DLD1 (cell line): Measurements from ENCODE around the gene GRM8.
"Not testable (repeated sequence)": the region's sequence is repeated elsewhere in the genome, so short reads cannot be mapped to it uniquely, and the experiment has no call there.

Experiments
- in situ Hi-C: cut with HindIII; loops from 2 replicates; pipeline ENCODE4 v1.10.0; 2017; ENCODE audit warnings: low sequenced_read_pairs

Gene GRM8

GRCh38 chr7:126931581-126931980, 321.2 kb downstream of the GRM8 start:
- in situ Hi-C loops = no loop called here

- in situ Hi-C loops = no loop called here
Measured at GRCh38 chr7:126930166-126930565, 322.6 kb downstream of the GRM8 start.

GRCh38 chr7:126924477-126924876, 328.3 kb downstream of the GRM8 start:
- in situ Hi-C loops = no loop called here

- in situ Hi-C loops = not testable (repeated sequence)
Measured at GRCh38 chr7:126911627-126912026, 341.1 kb downstream of the GRM8 start.

GRCh38 chr7:126908564-126908963, 344.2 kb downstream of the GRM8 start:
- in situ Hi-C loops = not testable (repeated sequence)

- in situ Hi-C loops = not testable (repeated sequence)
Measured at GRCh38 chr7:126907657-126908056, 345.1 kb downstream of the GRM8 start.

GRCh38 chr7:126905255-126905654, 347.5 kb downstream of the GRM8 start:
- in situ Hi-C loops = not testable (repeated sequence)

- in situ Hi-C loops = not testable (repeated sequence)
Measured at GRCh38 chr7:126901041-126901765, 351.5 kb downstream of the GRM8 start.

- in situ Hi-C loops = not testable (repeated sequence)
Measured at GRCh38 chr7:126887980-126888379, 364.8 kb downstream of the GRM8 start.

- in situ Hi-C loops = not testable (repeated sequence)
Measured at GRCh38 chr7:126887560-126887959, 365.2 kb downstream of the GRM8 start.

GRCh38 chr7:126882730-126883129, 370.0 kb downstream of the GRM8 start:
- in situ Hi-C loops = not testable (repeated sequence)

GRCh38 chr7:126881908-126882307, 370.8 kb downstream of the GRM8 start:
- in situ Hi-C loops = not testable (repeated sequence)

GRCh38 chr7:126881315-126881714, 371.4 kb downstream of the GRM8 start:
- in situ Hi-C loops = no loop called here

GRCh38 chr7:126876536-126876935, 376.2 kb downstream of the GRM8 start:
- in situ Hi-C loops = not testable (repeated sequence)

- in situ Hi-C loops = no loop called here
Measured at GRCh38 chr7:126856691-126857291, 395.9 kb downstream of the GRM8 start.

- in situ Hi-C loops = no loop called here
Measured at GRCh38 chr7:126845331-126845730, 407.4 kb downstream of the GRM8 start.

GRCh38 chr7:126843883-126844282, 408.9 kb downstream of the GRM8 start:
- in situ Hi-C loops = no loop called here

- in situ Hi-C loops = no loop called here
Measured at GRCh38 chr7:126843336-126843735, 409.4 kb downstream of the GRM8 start.

- in situ Hi-C loops = no loop called here
Measured at GRCh38 chr7:126842451-126842850, 410.3 kb downstream of the GRM8 start.

- in situ Hi-C loops = no loop called here
Measured at GRCh38 chr7:126840869-126841268, 411.9 kb downstream of the GRM8 start.

- in situ Hi-C loops = no loop called here
Measured at GRCh38 chr7:126839624-126840023, 413.1 kb downstream of the GRM8 start.

- in situ Hi-C loops = no loop called here
Measured at GRCh38 chr7:126838194-126838593, 414.5 kb downstream of the GRM8 start.

- in situ Hi-C loops = not testable (repeated sequence)
Measured at GRCh38 chr7:126831241-126831640, 421.5 kb downstream of the GRM8 start.
